Measurements from ENCODE around the gene OVCA2.

DNA sequence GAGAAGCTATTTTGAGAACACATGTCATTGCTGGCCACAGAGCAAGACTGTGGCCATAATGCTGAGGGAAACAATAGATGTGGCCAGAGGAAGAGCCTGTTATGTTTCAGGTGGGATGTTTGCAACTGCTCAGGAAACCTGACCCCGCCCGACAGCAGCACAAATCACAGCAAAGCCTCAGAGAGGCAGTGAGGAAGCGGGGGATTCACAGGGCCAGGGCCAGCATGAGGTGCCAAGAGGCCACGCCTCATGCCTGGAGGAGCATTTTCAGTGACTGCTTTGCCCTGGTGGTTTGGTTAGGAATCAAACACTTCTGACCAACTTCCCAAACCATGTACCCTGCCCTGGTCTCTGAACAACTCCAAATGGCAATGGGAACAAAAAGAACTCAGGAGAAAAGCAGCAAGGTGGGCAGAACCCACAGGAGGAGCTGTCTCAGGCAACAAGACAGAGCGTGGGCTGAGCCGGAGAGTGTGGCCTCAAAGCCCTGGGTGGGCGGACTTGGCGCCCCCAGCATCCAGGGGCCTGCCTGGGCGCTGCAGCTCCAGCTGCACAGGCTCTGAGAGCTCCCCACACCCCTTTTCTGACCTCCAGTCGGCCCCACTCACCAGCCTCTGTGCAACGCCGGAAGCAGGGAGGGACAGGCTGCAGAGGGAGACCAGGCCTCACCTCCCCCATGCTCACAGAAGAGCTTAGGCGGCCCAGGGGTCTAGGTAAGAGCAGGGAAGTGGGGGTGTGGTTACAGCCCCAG, 33.7 kb downstream of the OVCA2 start:
- no peak for TF ChIP-seq CTCF (IDR thresholded peaks at IDR 0.05)
- TF ChIP-seq JUN (IDR thresholded peaks at IDR 0.05), result no peak
- no peak for TF ChIP-seq MAFK (IDR thresholded peaks at IDR 0.05; ENCODE audit: partially characterized antibody)
- TF ChIP-seq, protein P1, sequence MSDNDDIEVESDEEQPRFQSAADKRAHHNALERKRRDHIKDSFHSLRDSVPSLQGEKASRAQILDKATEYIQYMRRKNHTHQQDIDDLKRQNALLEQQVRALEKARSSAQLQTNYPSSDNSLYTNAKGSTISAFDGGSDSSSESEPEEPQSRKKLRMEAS (IDR thresholded peaks at IDR 0.05), result no peak
- TF ChIP-seq FOSL2 (IDR thresholded peaks at IDR 0.05), result no peak
- no peak for TF ChIP-seq FOSL2 (CRISPR knock-in tag; IDR thresholded peaks at IDR 0.05)
- no peak for TF ChIP-seq POLR2A (IDR thresholded peaks at IDR 0.05; ENCODE audit: low read length)
- no peak for TF ChIP-seq JUNB (IDR thresholded peaks at IDR 0.05)
- TF ChIP-seq ELK1 (IDR thresholded peaks at IDR 0.05; ENCODE audit: low read depth, low read length), result no peak
- TF ChIP-seq BHLHE40 (IDR thresholded peaks at IDR 0.05; ENCODE audit: low read depth, low read length), result no peak
- no peak for TF ChIP-seq ESRRA (IDR thresholded peaks at IDR 0.05; ENCODE audit: borderline replicate concordance, low read length)
- TF ChIP-seq HDAC2 (IDR thresholded peaks at IDR 0.05), result no peak
- no peak for TF ChIP-seq EP300 (IDR thresholded peaks at IDR 0.05)

Measured in A549 (cell line).